IMR-90 (cell line): ENCODE results near the gene CACNA1D. TPM values are rescaled to one million over a fixed set of nuclear protein-coding genes. Genes with fewer than 3 reads are reported as not detected.

Experiments
- ATAC-seq: fragments of 200-7000 bp; cut with Tn5 transposase; 2 replicates; pipeline ENCODE4 v1.9.1; 2020; ENCODE audit warnings: low read depth, mild to moderate bottlenecking, moderate library complexity
- BruUV-seq: library from RNA; stranded (reverse); fragments of 400-500 nt; replicated peaks from 2 replicates; lab custom pipeline; 2021; lab: Mats Ljungman, UMichigan
- CTCF ChIA-PET: fragments of 300-600 bp; formaldehyde crosslinking; extraction: SDS; loops from one replicate; lab custom pipeline; 2021; ENCODE audit warnings: antibody characterized with exemption; lab: Yijun Ruan, JAX
- POLR2A ChIA-PET: fragments of 300-600 bp; sonication (Branson Sonifier 250); formaldehyde crosslinking; loops from one replicate; lab custom pipeline; 2022; ENCODE audit warnings: antibody characterized with exemption; ENCODE audit not compliant: unreplicated experiment; lab: Charles Lee
- DNase-seq: peaks from one replicate; pipeline ENCODE4 v3.0.0; 2013
- H2AFZ ChIP-seq: replicated peaks from 2 replicates; pipeline ENCODE3; 2013; ENCODE audit warnings: low read length, mild to moderate bottlenecking; ENCODE audit not compliant: poor library complexity
- H2AK5ac ChIP-seq: 2 replicates; pipeline ENCODE4 v1.6.1; 2013; ENCODE audit warnings: low read depth, low read length, inconsistent platforms
- H2AK9ac ChIP-seq: replicated peaks from 2 replicates; pipeline ENCODE3; 2013; ENCODE audit warnings: mild to moderate bottlenecking, low read depth, low read length, moderate library complexity; ENCODE audit not compliant: poor library complexity
- H2BK120ac ChIP-seq: 2 replicates; pipeline ENCODE4 v1.6.1; 2013; ENCODE audit warnings: low read depth, low read length, inconsistent platforms
- H2BK15ac ChIP-seq: 3 replicates; pipeline ENCODE4 v1.6.1; 2013; ENCODE audit warnings: low read depth, low read length, inconsistent platforms
- H2BK20ac ChIP-seq: 2 replicates; pipeline ENCODE4 v1.6.1; 2013; ENCODE audit warnings: low read depth, mild to moderate bottlenecking, inconsistent platforms, low read length, moderate library complexity
- H2BK5ac ChIP-seq: 2 replicates; pipeline ENCODE4 v1.6.1; 2013; ENCODE audit warnings: mild to moderate bottlenecking, low read depth, low read length, inconsistent platforms; ENCODE audit not compliant: poor library complexity, severe bottlenecking
- H3K14ac ChIP-seq: replicated peaks from 2 replicates; pipeline ENCODE4 v1.6.1; 2013; ENCODE audit warnings: low read depth, low read length, inconsistent platforms
- H3K18ac ChIP-seq: 2 replicates; pipeline ENCODE4 v1.6.1; 2013; ENCODE audit warnings: low read depth, low read length, control low read depth
- H3K23ac ChIP-seq: 2 replicates; pipeline ENCODE4 v1.6.1; 2013; ENCODE audit warnings: low read depth, low read length, inconsistent platforms
- H3K27ac ChIP-seq: 2 replicates; pipeline ENCODE4 v1.5.1; 2013; ENCODE audit warnings: mild to moderate bottlenecking, control low read depth, low read length; ENCODE audit not compliant: insufficient read depth
- H3K27me3 ChIP-seq: 2 replicates; pipeline ENCODE4 v1.6.1; 2013; ENCODE audit warnings: low read length; ENCODE audit not compliant: control insufficient read depth, insufficient read depth
- H3K36me3 ChIP-seq: 2 replicates; pipeline ENCODE4 v1.6.1; 2013; ENCODE audit warnings: low read length, mixed read lengths; ENCODE audit not compliant: control insufficient read depth, insufficient read depth
- H3K4ac ChIP-seq: 2 replicates; pipeline ENCODE4 v1.6.1; 2013; ENCODE audit warnings: low read depth, low read length, inconsistent platforms
- H3K4me1 ChIP-seq: 2 replicates; pipeline ENCODE4 v1.6.1; 2013; ENCODE audit warnings: low read length, mixed read lengths; ENCODE audit not compliant: control insufficient read depth, insufficient read depth
- H3K4me2 ChIP-seq: 2 replicates; pipeline ENCODE4 v1.6.1; 2013; ENCODE audit warnings: low read depth, mild to moderate bottlenecking, control low read depth, low read length, moderate library complexity
- H3K4me3 ChIP-seq: 2 replicates; pipeline ENCODE4 v1.5.1; 2013; ENCODE audit warnings: low read depth, mild to moderate bottlenecking, control low read depth, low read length, moderate library complexity; ENCODE audit not compliant: insufficient read depth
- H3K56ac ChIP-seq: 2 replicates; pipeline ENCODE4 v1.6.1; 2013; ENCODE audit warnings: low read length, inconsistent platforms; ENCODE audit not compliant: insufficient read depth; ENCODE audit errors: extremely low read depth
- H3K79me1 ChIP-seq, 2 experiments: 2 replicates each; pipeline ENCODE4 v1.6.1; 2013; ENCODE audit warnings: low read length in 2 of 2, inconsistent platforms in 1 of 2, low read depth in 1 of 2
- H3K9ac ChIP-seq: 2 replicates; pipeline ENCODE4 v1.6.1; 2013; ENCODE audit warnings: low read depth, low read length, control low read depth
- H3K9me1 ChIP-seq: 2 replicates; pipeline ENCODE4 v1.6.1; 2013; ENCODE audit warnings: low read length, inconsistent platforms; ENCODE audit not compliant: insufficient read depth
- H3K9me3 ChIP-seq: 2 replicates; pipeline ENCODE4 v1.6.1; 2013; ENCODE audit warnings: low read length; ENCODE audit not compliant: control insufficient read depth, insufficient read depth
- H4K20me1 ChIP-seq: 2 replicates; pipeline ENCODE4 v1.6.1; 2013; ENCODE audit warnings: low read length, inconsistent platforms; ENCODE audit not compliant: insufficient read depth
- H4K5ac ChIP-seq: 2 replicates; pipeline ENCODE4 v1.6.1; 2013; ENCODE audit warnings: mild to moderate bottlenecking, low read depth, low read length, control low read depth
- H4K8ac ChIP-seq, 2 experiments: 2 replicates each; pipeline ENCODE4 v1.6.1; 2013; ENCODE audit warnings: low read depth in 2 of 2, low read length in 2 of 2, control low read depth in 1 of 2, inconsistent platforms in 1 of 2
- H4K91ac ChIP-seq: 2 replicates; pipeline ENCODE4 v1.6.1; 2013; ENCODE audit warnings: low read depth, low read length, inconsistent platforms; ENCODE audit not compliant: insufficient read depth
- BHLHE40 ChIP-seq: fragments of 150-350 bp; IDR thresholded peaks from 2 replicates; pipeline ENCODE4 v1.6.1; 2016; ENCODE audit warnings: mild to moderate bottlenecking, low read depth, low read length
- CEBPB ChIP-seq: IDR thresholded peaks from 2 replicates; pipeline ENCODE4 v1.6.1; 2012; ENCODE audit warnings: low read depth, low read length, improper control_type of control experiment
- CHD1 ChIP-seq: IDR thresholded peaks from 2 replicates; pipeline ENCODE4 v1.6.1; 2012; ENCODE audit warnings: low read depth, low read length, improper control_type of control experiment
- FOS ChIP-seq: fragments of 150-350 bp; IDR thresholded peaks from 2 replicates; pipeline ENCODE4 v1.6.1; 2016; ENCODE audit warnings: low read depth, low read length
- MAFK ChIP-seq: IDR thresholded peaks from 2 replicates; pipeline ENCODE4 v1.6.1; 2012; ENCODE audit warnings: low read depth, low read length, improper control_type of control experiment
- MAZ ChIP-seq: IDR thresholded peaks from 2 replicates; pipeline ENCODE4 v1.6.1; 2012; ENCODE audit warnings: low read depth, mild to moderate bottlenecking, low read length, improper control_type of control experiment, moderate library complexity, borderline replicate concordance
- MXI1 ChIP-seq: IDR thresholded peaks from 2 replicates; pipeline ENCODE4 v1.6.1; 2012; ENCODE audit warnings: low read depth, mild to moderate bottlenecking, low read length, moderate library complexity, borderline replicate concordance
- NFE2L2 ChIP-seq: fragments of 150-350 bp; IDR thresholded peaks from 2 replicates; pipeline ENCODE4 v1.6.1; 2016; ENCODE audit warnings: low read depth, mild to moderate bottlenecking, low read length
- POLR2A ChIP-seq: IDR thresholded peaks from 2 replicates; pipeline ENCODE4 v1.6.1; 2012; ENCODE audit warnings: mild to moderate bottlenecking, low read depth, low read length
- RAD21 ChIP-seq: IDR thresholded peaks from 2 replicates; pipeline ENCODE4 v1.6.1; 2012; ENCODE audit warnings: low read length, improper control_type of control experiment
- RCOR1 ChIP-seq: IDR thresholded peaks from 2 replicates; pipeline ENCODE4 v1.6.1; 2012; ENCODE audit warnings: mild to moderate bottlenecking, low read length, improper control_type of control experiment; ENCODE audit not compliant: insufficient replicate concordance
- RFX5 ChIP-seq: IDR thresholded peaks from 2 replicates; pipeline ENCODE4 v1.8.0; 2012; ENCODE audit warnings: low read depth, mild to moderate bottlenecking, low read length, moderate library complexity
- SMC3 ChIP-seq: fragments of 150-350 bp; IDR thresholded peaks from 2 replicates; pipeline ENCODE4 v1.6.1; 2016; ENCODE audit warnings: low read depth, mild to moderate bottlenecking, antibody characterized with exemption, low read length, moderate library complexity
- WGBS, 2 experiments: methylation state at CpG; one replicate each; pipeline versions ENCODE4 v1.1.5 to v1.1.7; 2013; ENCODE audit warnings: missing lambda C conversion rate in 2 of 2; ENCODE audit not compliant: insufficient read length in 1 of 2; ENCODE audit errors: extremely low coverage in 2 of 2; 5-methylcytosine and 5-hydroxymethylcytosine counted together
- dilution Hi-C: fragments of 300-500 bp; cut with HindIII; formaldehyde crosslinking; loops from one replicate; pipeline ENCODE4 v1.14.3; 2018; ENCODE audit warnings: low sequenced_read_pairs; ENCODE audit not compliant: unreplicated experiment
- in situ Hi-C: fragments of 300-500 bp; cut with MboI; formaldehyde crosslinking; loops from 3 replicates; pipeline ENCODE4 v1.14.3; 2019; ENCODE audit warnings: low sequenced_read_pairs, inconsistent platforms, mixed read lengths
- intact Hi-C: fragments of 100-400 bp; cut with micrococcal nuclease; formaldehyde crosslinking; loops from 2 replicates; pipeline ENCODE4 v1.10.0; 2022
- polyA plus RNA-seq, 3 experiments: library from polyadenylated mRNA; depleted of rRNA; stranded (reverse); fragments of >200 nt; gene quantifications; 2 replicates each; pipeline ENCODE4 v1.2.3, GENCODE V29; 2012; ENCODE audit warnings: low replicate concordance in 1 of 3
- total RNA-seq: library from RNA; depleted of rRNA; stranded (reverse); fragments of >200 nt; gene quantifications from 2 replicates; pipeline ENCODE4 v1.2.3, GENCODE V29; 2012
- TF ChIP-seq, protein P1 (sequence below): fragments of 150-350 bp; IDR thresholded peaks from 2 replicates; pipeline ENCODE4 v1.6.1; 2017; ENCODE audit warnings: mild to moderate bottlenecking, antibody characterized with exemption, low read length, low read depth
- TF ChIP-seq, protein P2 (sequence below): conservative IDR thresholded peaks from 2 replicates; pipeline ENCODE4 v1.5.1; 2012; ENCODE audit warnings: mild to moderate bottlenecking, low read depth, low read length, improper control_type of control experiment
- TF ChIP-seq, protein P3 (sequence below): fragments of 150-350 bp; IDR thresholded peaks from 2 replicates; pipeline ENCODE4 v1.6.1; 2016; ENCODE audit warnings: low read depth, mild to moderate bottlenecking, low read length, moderate library complexity, borderline replicate concordance

Gene CACNA1D
- total and polyA plus RNA-seq, 2 of the 4 experiments (the other 2 are of a cell fraction) = 0.07 TPM; not detected in 1

DNA sequence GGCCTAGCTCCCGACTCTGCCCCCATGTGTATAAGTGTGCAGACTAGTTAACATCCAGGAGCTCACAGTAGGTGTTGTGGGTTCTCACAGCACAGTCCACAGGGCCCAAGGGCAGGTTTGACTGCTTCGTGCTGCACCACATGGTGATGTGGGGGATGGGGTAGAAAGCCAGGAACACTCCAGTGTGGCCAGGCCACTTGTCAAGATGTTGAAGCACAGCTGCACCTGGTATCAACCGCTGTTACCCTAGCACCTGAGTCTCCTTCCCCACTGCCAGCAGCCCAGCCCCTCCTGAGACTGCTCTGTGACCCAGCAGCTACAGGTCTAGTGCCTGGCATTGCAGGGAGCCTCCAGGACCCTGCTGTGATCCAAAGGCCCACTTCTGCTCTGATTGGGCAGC is 298.5 kb downstream of the CACNA1D start:
- Histone ChIP-seq H2BK120ac (no peak overlapping the region), H3K27me3 (peaks cover 13% of the 10 kb centered on the region), H3K9me3 (no peaks in the 10 kb centered on the region), H2AFZ (no peak overlapping the region), H3K4me1 (no peaks in the 10 kb centered on the region), H3K4me3 (no peak overlapping the region), H3K79me1 (no peaks in the 10 kb centered on the region), H3K4me2 (no peak overlapping the region), H2AK5ac (no peak overlapping the region), H3K36me3 (no peaks in the 10 kb centered on the region), H3K4ac (no peak overlapping the region), H3K56ac (no peak overlapping the region), H3K23ac (no peak overlapping the region), H4K8ac (no peak overlapping the region), H3K9me1 (no peaks in the 10 kb centered on the region), H2AK9ac (no peak overlapping the region), H3K9ac (no peak overlapping the region), H4K91ac (no peak overlapping the region), H2BK15ac (no peak overlapping the region), H4K5ac (no peak overlapping the region), H2BK20ac (no peak overlapping the region), H2BK5ac (no peak overlapping the region), H3K27ac (no peak overlapping the region), H3K18ac (no peak overlapping the region), H4K20me1 (no peaks in the 10 kb centered on the region), H3K14ac (no peak overlapping the region)
- no peak for TF ChIP-seq POLR2A
- TF ChIP-seq, protein P1, sequence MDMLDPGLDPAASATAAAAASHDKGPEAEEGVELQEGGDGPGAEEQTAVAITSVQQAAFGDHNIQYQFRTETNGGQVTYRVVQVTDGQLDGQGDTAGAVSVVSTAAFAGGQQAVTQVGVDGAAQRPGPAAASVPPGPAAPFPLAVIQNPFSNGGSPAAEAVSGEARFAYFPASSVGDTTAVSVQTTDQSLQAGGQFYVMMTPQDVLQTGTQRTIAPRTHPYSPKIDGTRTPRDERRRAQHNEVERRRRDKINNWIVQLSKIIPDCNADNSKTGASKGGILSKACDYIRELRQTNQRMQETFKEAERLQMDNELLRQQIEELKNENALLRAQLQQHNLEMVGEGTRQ = no peak
- TF ChIP-seq RCOR1 = no peak
- no peak for TF ChIP-seq RFX5
- TF ChIP-seq RAD21 = no peak
- no peak for TF ChIP-seq MAZ
- TF ChIP-seq BHLHE40 = no peak
- TF ChIP-seq CEBPB = no peak
- no peak for TF ChIP-seq CHD1
- TF ChIP-seq SMC3 = no peak
- no peak for TF ChIP-seq NFE2L2
- no peak for TF ChIP-seq FOS
- TF ChIP-seq MXI1 = no peak
- TF ChIP-seq, protein P2, sequence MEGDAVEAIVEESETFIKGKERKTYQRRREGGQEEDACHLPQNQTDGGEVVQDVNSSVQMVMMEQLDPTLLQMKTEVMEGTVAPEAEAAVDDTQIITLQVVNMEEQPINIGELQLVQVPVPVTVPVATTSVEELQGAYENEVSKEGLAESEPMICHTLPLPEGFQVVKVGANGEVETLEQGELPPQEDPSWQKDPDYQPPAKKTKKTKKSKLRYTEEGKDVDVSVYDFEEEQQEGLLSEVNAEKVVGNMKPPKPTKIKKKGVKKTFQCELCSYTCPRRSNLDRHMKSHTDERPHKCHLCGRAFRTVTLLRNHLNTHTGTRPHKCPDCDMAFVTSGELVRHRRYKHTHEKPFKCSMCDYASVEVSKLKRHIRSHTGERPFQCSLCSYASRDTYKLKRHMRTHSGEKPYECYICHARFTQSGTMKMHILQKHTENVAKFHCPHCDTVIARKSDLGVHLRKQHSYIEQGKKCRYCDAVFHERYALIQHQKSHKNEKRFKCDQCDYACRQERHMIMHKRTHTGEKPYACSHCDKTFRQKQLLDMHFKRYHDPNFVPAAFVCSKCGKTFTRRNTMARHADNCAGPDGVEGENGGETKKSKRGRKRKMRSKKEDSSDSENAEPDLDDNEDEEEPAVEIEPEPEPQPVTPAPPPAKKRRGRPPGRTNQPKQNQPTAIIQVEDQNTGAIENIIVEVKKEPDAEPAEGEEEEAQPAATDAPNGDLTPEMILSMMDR = no peak
- TF ChIP-seq MAFK = no peak
- TF ChIP-seq, protein P3, sequence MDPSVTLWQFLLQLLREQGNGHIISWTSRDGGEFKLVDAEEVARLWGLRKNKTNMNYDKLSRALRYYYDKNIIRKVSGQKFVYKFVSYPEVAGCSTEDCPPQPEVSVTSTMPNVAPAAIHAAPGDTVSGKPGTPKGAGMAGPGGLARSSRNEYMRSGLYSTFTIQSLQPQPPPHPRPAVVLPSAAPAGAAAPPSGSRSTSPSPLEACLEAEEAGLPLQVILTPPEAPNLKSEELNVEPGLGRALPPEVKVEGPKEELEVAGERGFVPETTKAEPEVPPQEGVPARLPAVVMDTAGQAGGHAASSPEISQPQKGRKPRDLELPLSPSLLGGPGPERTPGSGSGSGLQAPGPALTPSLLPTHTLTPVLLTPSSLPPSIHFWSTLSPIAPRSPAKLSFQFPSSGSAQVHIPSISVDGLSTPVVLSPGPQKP = no peak
- dilution Hi-C loops (no loop called here), in situ Hi-C loops (no loop called here), intact Hi-C loops (no loop called here)
- ChIA-PET POLR2A (no interaction called here), CTCF (no interaction called here)
- no peak for ATAC-seq
- no TSS peak for BruUV-seq
- no peak for DNase-seq
- WGBS, 2 experiments = no CpG with 5 or more reads among the region's 3 CpGs
